Stimulated activated CD8-positive, alpha-beta memory T cell treated with anti-CD3 and anti-CD28 coated beads, Interleukin-15, amount 100 ng/mL, for 48 hours (primary cell): Measurements from ENCODE around the gene PPP1CC.
"Not testable (repeated sequence)": the region's sequence is repeated elsewhere in the genome, so short reads cannot be mapped to it uniquely, and the experiment has no call there.

Source experiments
- DNase-seq, 2 donors: peaks; one replicate each; pipeline ENCODE4 v3.0.0-alpha.2; 2020; ENCODE audit warnings: low read depth in 2 of 2

Gene PPP1CC

DNA sequence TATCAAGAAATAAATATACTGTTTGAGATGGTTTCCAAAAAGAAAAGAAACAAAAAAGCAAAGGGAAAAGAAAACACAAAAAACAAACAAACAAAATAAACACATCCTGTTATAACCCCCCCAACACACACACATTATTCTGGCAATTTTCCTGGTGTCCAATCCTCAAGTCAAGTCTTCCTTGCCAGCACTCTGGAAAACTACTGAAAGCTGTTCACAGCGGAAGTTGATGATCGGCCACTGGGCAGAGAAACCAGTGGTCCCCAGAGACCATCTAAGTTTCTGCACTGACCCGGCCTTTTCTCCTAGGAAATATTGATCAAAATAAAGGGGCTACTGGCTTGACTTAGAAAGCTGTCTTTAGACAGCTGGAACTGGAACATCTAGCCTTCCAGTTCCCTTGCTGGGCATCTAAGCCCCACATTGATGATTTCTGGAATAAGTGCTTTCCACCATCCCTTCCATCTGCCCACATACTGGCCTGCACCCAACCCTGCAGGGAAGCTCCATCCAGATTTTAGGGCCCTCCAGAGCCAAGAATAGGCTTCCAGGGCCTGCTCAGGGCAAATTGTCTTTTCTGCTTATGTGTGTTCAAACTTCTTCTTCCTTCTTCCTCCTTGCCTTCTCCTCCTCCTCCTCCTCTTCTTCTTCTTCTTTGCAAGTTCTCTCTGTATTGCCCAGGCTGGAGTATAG lies 11.6 kb upstream of the PPP1CC start:
- DNase-seq = no peak

DNA sequence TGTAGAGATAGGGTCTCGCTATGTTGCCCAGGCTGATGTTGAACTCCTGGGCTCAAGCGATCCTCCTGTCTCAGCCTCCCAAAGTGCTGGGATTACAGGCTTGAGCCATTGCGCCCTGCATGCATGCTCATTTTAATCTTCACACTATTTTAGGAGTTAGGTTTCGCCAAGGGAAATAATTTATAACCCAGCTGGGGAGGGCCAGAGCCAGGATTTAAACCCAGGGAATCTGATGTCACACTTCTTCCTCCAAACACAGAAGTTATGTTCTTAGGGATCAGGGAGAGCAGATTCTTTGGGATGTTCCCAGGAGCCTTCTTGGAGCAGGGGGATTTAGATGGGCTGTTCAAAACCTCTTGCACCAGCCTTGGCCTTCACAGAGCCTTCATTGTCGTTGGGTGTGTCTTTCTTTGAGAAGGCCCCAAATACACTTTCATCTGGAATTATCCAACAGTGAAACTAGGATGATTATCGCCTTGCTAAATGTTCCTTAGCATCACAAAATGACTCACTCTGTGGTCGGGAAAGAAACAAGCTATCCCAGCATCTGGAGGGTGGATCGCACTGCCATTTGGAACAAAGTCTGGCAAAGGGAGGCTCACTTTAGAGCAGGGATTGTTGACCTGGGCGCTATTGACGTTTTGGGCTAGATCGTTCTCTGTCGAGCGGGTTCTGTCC lies 8.2 kb upstream of the PPP1CC start:
- DNase-seq = no peak

DNA sequence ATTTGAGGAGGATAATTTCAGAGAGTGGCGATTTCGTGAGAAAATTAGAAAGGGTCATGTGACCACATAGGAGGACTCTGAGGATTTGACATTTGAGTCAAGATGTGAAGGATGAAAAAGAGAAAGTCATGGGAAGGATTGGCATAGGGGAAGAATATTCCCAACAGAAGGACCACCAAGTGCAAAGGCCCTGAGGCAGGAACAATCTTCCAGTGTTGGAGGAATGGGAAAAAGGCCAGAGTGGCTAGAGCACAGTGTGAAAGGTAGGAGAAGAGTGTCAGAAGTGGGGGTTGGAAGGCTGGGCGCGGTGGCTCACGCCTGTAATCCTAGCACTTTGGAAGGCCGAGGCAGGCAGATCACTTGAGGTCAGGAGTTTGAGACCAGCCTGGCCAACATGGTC lies 3.9 kb upstream of the PPP1CC start:
- no peak for DNase-seq

- no peak for DNase-seq
These were observed 3.0 kb upstream of the PPP1CC start for GRCh38 chr12:110745542-110746284.

GRCh38 chr12:110744601-110745264 lies 2.0 kb upstream of the PPP1CC start:
- no peak for DNase-seq

GRCh38 chr12:110744151-110744571 lies 1.5 kb upstream of the PPP1CC start:
- no peak for DNase-seq

DNA sequence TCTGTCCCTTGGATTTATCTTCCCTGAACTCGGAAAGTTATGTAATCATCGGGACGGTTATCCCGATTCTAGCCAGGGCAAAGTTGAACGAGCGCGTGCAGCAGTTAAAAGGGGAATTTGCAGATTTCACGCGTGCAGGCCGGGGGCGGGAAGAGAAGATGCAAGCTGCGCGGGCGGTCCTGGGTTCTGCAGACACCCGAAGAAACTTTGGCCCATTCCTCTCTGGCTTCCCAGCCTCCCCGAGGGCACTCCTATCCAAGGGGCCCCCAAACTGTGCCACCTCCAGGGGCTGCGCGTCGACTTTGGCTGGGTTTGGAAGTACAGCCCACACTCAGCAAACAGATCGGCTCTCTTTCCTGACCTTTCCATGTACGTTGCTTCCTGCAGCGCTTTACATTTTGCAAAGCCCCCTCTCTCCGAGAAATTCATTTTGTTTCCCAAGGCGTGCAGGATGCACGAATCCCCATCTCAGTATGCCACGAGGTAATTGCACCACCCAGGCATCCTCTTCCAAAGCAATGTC lies 941 bp upstream of the PPP1CC start:
- no peak for DNase-seq

- no peak for DNase-seq
These were observed 484 bp downstream of the PPP1CC start for GRCh38 chr12:110742096-110742717.

GRCh38 chr12:110741341-110742095 lies 1.2 kb downstream of the PPP1CC start:
- no peak for DNase-seq

DNA sequence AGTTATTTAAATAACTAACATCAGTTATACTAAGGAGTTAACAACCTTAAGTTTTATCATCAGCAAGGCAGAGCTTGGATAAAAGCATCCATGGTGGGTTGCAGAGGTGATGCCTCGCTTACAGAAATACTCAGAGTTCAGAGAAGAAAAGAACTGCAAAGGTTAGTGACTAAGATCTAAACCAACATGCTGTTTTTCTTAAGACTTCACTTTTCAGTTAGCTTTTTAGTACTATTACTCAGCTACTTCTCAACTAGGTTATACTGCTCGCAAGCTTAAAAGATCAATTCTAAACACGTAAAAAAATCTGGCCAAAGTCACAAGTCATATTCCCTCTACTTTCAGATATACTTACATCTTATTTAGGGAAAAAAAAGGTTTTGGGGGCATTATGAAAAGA lies 2.8 kb downstream of the PPP1CC start:
- no peak for DNase-seq

GRCh38 chr12:110739488-110739887 lies 3.2 kb downstream of the PPP1CC start:
- DNase-seq = no peak

GRCh38 chr12:110737532-110737931 lies 5.2 kb downstream of the PPP1CC start:
- no peak for DNase-seq

GRCh38 chr12:110737016-110737415 lies 5.7 kb downstream of the PPP1CC start:
- DNase-seq = not testable (repeated sequence)

GRCh38 chr12:110733900-110734299 lies 8.8 kb downstream of the PPP1CC start:
- no peak for DNase-seq

- DNase-seq = no peak
These were observed 9.5 kb downstream of the PPP1CC start for GRCh38 chr12:110733089-110733715.

DNA sequence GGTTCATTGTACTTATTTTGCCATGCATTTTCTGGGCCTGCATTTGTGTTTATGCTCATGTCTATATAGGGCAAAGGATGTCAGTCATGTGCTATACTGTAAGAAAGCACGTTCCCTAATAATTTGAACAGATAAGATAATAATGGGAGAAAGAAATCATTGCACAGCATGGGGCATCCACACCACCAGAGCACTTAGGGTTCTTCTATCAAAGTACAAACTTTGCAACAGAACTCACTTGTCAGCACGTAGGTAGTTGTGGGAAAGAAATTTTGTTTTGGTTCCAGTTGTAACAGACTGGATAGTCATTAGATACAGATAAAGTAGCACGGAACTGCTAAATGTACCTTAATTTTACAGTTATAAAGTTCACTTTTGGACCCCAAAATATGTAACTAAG lies 10.1 kb downstream of the PPP1CC start:
- DNase-seq = no peak

DNA sequence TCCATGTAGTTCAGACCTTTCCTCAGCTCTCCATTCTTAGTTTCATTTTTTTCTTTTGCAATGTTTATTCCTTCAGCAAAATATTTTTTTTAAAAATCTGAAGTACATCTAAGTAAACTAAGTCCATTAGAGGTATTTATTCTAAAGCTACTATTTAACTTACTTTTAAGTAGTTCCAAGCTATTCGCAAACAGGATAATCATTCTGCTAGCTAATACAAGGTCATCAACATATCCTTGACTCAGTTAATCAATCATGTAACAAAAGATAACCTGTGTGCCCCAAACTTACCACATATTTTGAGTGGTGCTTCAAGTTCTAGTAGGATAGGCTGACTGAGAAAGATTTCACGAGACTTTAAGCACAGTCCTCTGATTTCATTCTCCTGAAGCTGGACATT lies 11.2 kb downstream of the PPP1CC start:
- DNase-seq = no peak

DNA sequence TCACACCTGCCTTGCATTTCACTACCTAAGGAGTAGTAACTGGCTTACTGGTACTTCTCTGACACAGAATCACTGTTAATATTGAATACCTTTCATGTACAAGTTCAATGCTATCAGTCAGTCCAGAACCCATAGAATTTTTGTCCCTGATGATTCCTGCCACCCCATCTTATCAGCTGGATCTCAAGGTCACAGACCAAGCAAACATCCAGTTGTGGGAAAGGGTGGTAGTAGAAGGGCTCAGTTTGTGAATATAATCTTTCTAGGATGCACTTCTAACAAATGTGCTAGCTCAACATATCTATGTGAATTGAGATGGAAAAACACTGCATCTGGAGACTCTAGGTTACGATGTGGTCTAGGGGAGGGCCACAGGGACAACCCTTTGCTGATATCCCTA lies 14.1 kb downstream of the PPP1CC start:
- DNase-seq = no peak

DNA sequence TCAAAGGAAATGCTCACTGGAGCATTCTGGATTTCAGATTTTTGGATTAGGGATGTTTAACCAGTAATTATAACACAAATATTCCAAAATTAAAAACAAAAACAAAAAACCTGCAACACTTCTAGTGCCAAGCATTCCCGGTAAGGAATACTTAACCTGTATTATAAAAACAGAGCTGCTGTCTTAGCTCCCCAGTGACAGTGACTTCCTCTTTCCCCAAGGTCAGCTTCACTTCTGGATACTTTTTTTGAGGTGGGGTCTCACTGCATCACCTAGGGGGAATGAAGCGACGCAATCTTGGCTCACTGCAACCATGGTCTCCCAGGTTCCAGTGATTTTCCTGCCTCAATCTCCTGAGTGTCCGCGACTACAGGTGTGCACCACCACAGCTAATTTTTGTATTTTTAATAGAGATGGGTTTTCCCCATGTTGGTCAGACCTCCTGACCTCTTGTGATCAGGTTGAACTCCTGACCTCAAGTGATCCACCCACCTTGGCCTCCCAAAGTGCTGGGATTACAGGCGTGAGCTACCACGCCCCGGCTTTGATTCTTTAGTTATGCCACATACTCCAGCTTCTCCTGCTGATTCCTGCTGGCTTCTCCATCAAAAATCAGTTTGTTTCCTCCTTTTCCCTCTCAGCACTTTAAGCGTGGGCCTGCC lies 15.9 kb downstream of the PPP1CC start:
- DNase-seq = no peak

GRCh38 chr12:110726028-110726427 lies 16.7 kb downstream of the PPP1CC start:
- DNase-seq = no peak
